Activated CD4-positive, alpha-beta T cell treated with anti-CD3 and anti-CD28 coated beads, Interleukin-2, amount 50 U/mL, for 4 hours (primary cell): Measurements from ENCODE around the gene ASTN1.

Experiments used
- DNase-seq, 2 experiments: peaks; one replicate each; pipeline ENCODE4 v3.0.0-alpha.2; 2020

ASTN1 gene

GRCh38 chr1:177024623-177025022, 139.9 kb downstream of the ASTN1 start:
- DNase-seq, result no peak

GRCh38 chr1:177023726-177024125, 140.8 kb downstream of the ASTN1 start:
- DNase-seq, result no peak

- DNase-seq, result no peak
Measured at GRCh38 chr1:177023249-177023648, 141.3 kb downstream of the ASTN1 start.

GRCh38 chr1:177021687-177022086, 142.8 kb downstream of the ASTN1 start:
- DNase-seq, result no peak

- no peak for DNase-seq
Measured at GRCh38 chr1:177020851-177021589, 143.5 kb downstream of the ASTN1 start.

GRCh38 chr1:177017287-177017852, 147.1 kb downstream of the ASTN1 start:
- no peak for DNase-seq

- DNase-seq, result no peak
Measured at GRCh38 chr1:177014325-177014724, 150.2 kb downstream of the ASTN1 start.

- DNase-seq, result no peak
Measured at GRCh38 chr1:177012342-177012925, 152.1 kb downstream of the ASTN1 start.

GRCh38 chr1:177011508-177011907, 153.0 kb downstream of the ASTN1 start:
- DNase-seq, result no peak

- DNase-seq, result no peak
Measured at GRCh38 chr1:177010211-177010825, 154.2 kb downstream of the ASTN1 start.

GRCh38 chr1:177008653-177009052, 155.9 kb downstream of the ASTN1 start:
- DNase-seq, result no peak

GRCh38 chr1:177007437-177008161, 156.9 kb downstream of the ASTN1 start:
- no peak for DNase-seq

- no peak for DNase-seq
Measured at GRCh38 chr1:177002891-177003290, 161.6 kb downstream of the ASTN1 start.

- DNase-seq, result no peak
Measured at GRCh38 chr1:177001556-177001955, 163.0 kb downstream of the ASTN1 start.

- DNase-seq, result no peak
Measured at GRCh38 chr1:176998183-176998795, 166.2 kb downstream of the ASTN1 start.

- DNase-seq, result no peak
Measured at GRCh38 chr1:176996456-176997090, 167.9 kb downstream of the ASTN1 start.

GRCh38 chr1:176994931-176995596, 169.4 kb downstream of the ASTN1 start:
- no peak for DNase-seq

- no peak for DNase-seq
Measured at GRCh38 chr1:176993587-176993986, 170.9 kb downstream of the ASTN1 start.

- no peak for DNase-seq
Measured at GRCh38 chr1:176989754-176990153, 174.8 kb downstream of the ASTN1 start.

- DNase-seq, result no peak
Measured at GRCh38 chr1:176989023-176989422, 175.5 kb downstream of the ASTN1 start.

- no peak for DNase-seq
Measured at GRCh38 chr1:176987016-176987415, 177.5 kb downstream of the ASTN1 start.

GRCh38 chr1:176983731-176984130, 180.8 kb downstream of the ASTN1 start:
- no peak for DNase-seq
